H1 (cell line): ENCODE results near the gene NINJ2. TPM values are rescaled to one million over a fixed set of nuclear protein-coding genes. Genes with fewer than 3 reads are reported as not detected.

Experiments
- CTCF ChIA-PET: fragments of 300-600 bp; sonication (Branson Sonifier 250); formaldehyde crosslinking; loops from one replicate; lab custom pipeline; 2021; ENCODE audit not compliant: partially characterized antibody; lab: Charles Lee
- POLR2A ChIA-PET: fragments of 300-600 bp; sonication (Branson Sonifier 250); formaldehyde crosslinking; loops from one replicate; lab custom pipeline; 2021; ENCODE audit warnings: inconsistent platforms; ENCODE audit not compliant: partially characterized antibody; lab: Charles Lee
- DNase-seq, 2 experiments: peaks; one replicate each; pipeline versions ENCODE4 v3.0.0 to v3.0.0-alpha.2; 2010 to 2022; ENCODE audit warnings: low spot score in 2 of 2, low read depth in 1 of 2, mixed read lengths in 1 of 2
- FAIRE-seq: peaks from 2 replicates; lab custom pipeline; 2011; peaks lifted over from hg19 to GRCh38; lab: Jason Lieb, UNC
- H2AFZ ChIP-seq: 2 replicates; pipeline ENCODE4 v1.8.1; 2012; ENCODE audit warnings: low read length, inconsistent platforms
- H2AK5ac ChIP-seq: 2 replicates; pipeline ENCODE4 v1.6.1; 2013; ENCODE audit warnings: low read depth, low read length
- H2BK120ac ChIP-seq: replicated peaks from 2 replicates; pipeline ENCODE3; 2013; ENCODE audit warnings: low read depth, low read length, inconsistent platforms
- H2BK12ac ChIP-seq: 2 replicates; pipeline ENCODE4 v1.6.1; 2013; ENCODE audit warnings: low read depth, low read length
- H2BK15ac ChIP-seq: 2 replicates; pipeline ENCODE4 v1.6.1; 2013; ENCODE audit warnings: low read length
- H2BK20ac ChIP-seq: 2 replicates; pipeline ENCODE4 v1.6.1; 2013; ENCODE audit warnings: low read length
- H2BK5ac ChIP-seq: 2 replicates; pipeline ENCODE4 v1.6.1; 2013; ENCODE audit warnings: low read depth, low read length
- H3K14ac ChIP-seq: 2 replicates; pipeline ENCODE4 v1.6.1; 2013; ENCODE audit warnings: inconsistent platforms; ENCODE audit not compliant: insufficient read length
- H3K18ac ChIP-seq: 2 replicates; pipeline ENCODE4 v1.6.1; 2013; ENCODE audit warnings: low read length; ENCODE audit errors: extremely low read depth
- H3K23ac ChIP-seq: 2 replicates; pipeline ENCODE4 v1.6.1; 2013; ENCODE audit warnings: inconsistent platforms; ENCODE audit not compliant: insufficient read length
- H3K23me2 ChIP-seq: 2 replicates; pipeline ENCODE4 v1.6.1; 2013; ENCODE audit warnings: low read depth, low read length
- H3K27ac ChIP-seq: 2 replicates; pipeline ENCODE4 v1.6.1; 2011; ENCODE audit warnings: low read depth, low read length, inconsistent platforms
- H3K27me3 ChIP-seq, 4 experiments: replicated peaks in 1 of 4; 1 replicate in 1 of 4; 2 replicates in 3 of 4; pipeline versions ENCODE4 v1.6.1 to v1.8.1; 2011 to 2013; ENCODE audit warnings: low read length in 3 of 4, mild to moderate bottlenecking in 3 of 4, inconsistent platforms in 2 of 4, mixed read lengths in 2 of 4, moderate library complexity in 1 of 4; ENCODE audit not compliant: control insufficient read depth in 3 of 4, insufficient read depth in 3 of 4; ENCODE audit errors: extremely low read depth in 1 of 4
- H3K36me3 ChIP-seq, 4 experiments: 2 replicates each; pipeline versions ENCODE4 v1.6.1 to v1.8.1; 2011 to 2013; ENCODE audit warnings: mild to moderate bottlenecking in 4 of 4, low read length in 3 of 4, moderate library complexity in 2 of 4, control low read depth in 1 of 4, inconsistent platforms in 1 of 4; ENCODE audit not compliant: insufficient read depth in 4 of 4, control insufficient read depth in 2 of 4
- H3K4ac ChIP-seq: replicated peaks from 2 replicates; pipeline ENCODE3; 2013; ENCODE audit warnings: low read length, low read depth, mixed read lengths, inconsistent platforms; ENCODE audit not compliant: insufficient read length
- H3K4me1 ChIP-seq, 4 experiments: replicated peaks in 1 of 4; 1 replicate in 1 of 4; 2 replicates in 3 of 4; pipeline versions ENCODE4 v1.6.1 to v1.8.1; 2011 to 2013; ENCODE audit warnings: low read length in 3 of 4, inconsistent platforms in 2 of 4, mixed read lengths in 1 of 4; ENCODE audit not compliant: insufficient read depth in 4 of 4, control insufficient read depth in 3 of 4
- H3K4me2 ChIP-seq, 2 experiments: 2 replicates each; pipeline versions ENCODE4 v1.6.1 to v1.8.1; 2011 to 2013; ENCODE audit warnings: low read depth in 2 of 2, low read length in 2 of 2, control low read depth in 1 of 2, inconsistent platforms in 1 of 2, mild to moderate bottlenecking in 1 of 2; ENCODE audit not compliant: insufficient read depth in 1 of 2
- H3K4me3 ChIP-seq, 4 experiments: fragments of 200-600, 300-600 bp in 1 of 4; sonication (generic), shearing (Covaris generic), sonication (Bioruptor Twin) in 1 of 4; 2 replicates each; pipeline versions ENCODE4 v1.5.1 to v1.8.1; 2011 to 2016; ENCODE audit warnings: low read length in 4 of 4, low read depth in 3 of 4, control low read depth in 2 of 4, inconsistent platforms in 2 of 4, mild to moderate bottlenecking in 2 of 4, mixed read lengths in 1 of 4, moderate library complexity in 1 of 4; ENCODE audit not compliant: insufficient read depth in 2 of 4; ENCODE audit errors: extremely low read depth in 1 of 4
- H3K56ac ChIP-seq: replicated peaks from 2 replicates; pipeline ENCODE3; 2013; ENCODE audit warnings: low read depth, mild to moderate bottlenecking, mixed read lengths, low read length, inconsistent platforms; ENCODE audit not compliant: insufficient read length
- H3K79me1 ChIP-seq: 2 replicates; pipeline ENCODE4 v1.6.1; 2013; ENCODE audit warnings: low read depth, low read length, control low read depth
- H3K79me2 ChIP-seq, 2 experiments: 2 replicates each; pipeline versions ENCODE4 v1.6.1 to v1.8.1; 2012 to 2013; ENCODE audit warnings: low read length in 2 of 2, mild to moderate bottlenecking in 2 of 2, inconsistent platforms in 1 of 2; ENCODE audit not compliant: insufficient read depth in 2 of 2, control insufficient read depth in 1 of 2
- H3K9ac ChIP-seq, 4 experiments: replicated peaks in 1 of 4; 1 replicate in 1 of 4; 2 replicates in 3 of 4; pipeline versions ENCODE4 v1.6.1 to v1.8.1; 2011 to 2013; ENCODE audit warnings: low read depth in 3 of 4, low read length in 3 of 4, control low read depth in 2 of 4, mild to moderate bottlenecking in 2 of 4, moderate library complexity in 2 of 4, inconsistent platforms in 1 of 4; ENCODE audit errors: extremely low read depth in 1 of 4
- H3K9me3 ChIP-seq, 2 experiments: 2 replicates each; pipeline versions ENCODE4 v1.6.1 to v1.8.1; 2012 to 2013; ENCODE audit warnings: mild to moderate bottlenecking in 2 of 2, moderate library complexity in 2 of 2, control low read depth in 1 of 2, inconsistent platforms in 1 of 2, low read depth in 1 of 2, low read length in 1 of 2, mixed read lengths in 1 of 2; ENCODE audit not compliant: insufficient read depth in 2 of 2
- H4K20me1 ChIP-seq, 2 experiments: replicated peaks in 1 of 2; 2 replicates each; pipeline versions ENCODE3 to v1.8.1; 2011 to 2013; ENCODE audit warnings: inconsistent platforms in 2 of 2, low read length in 2 of 2, mild to moderate bottlenecking in 1 of 2; ENCODE audit not compliant: insufficient read depth in 2 of 2, control insufficient read depth in 1 of 2
- H4K5ac ChIP-seq: 2 replicates; pipeline ENCODE4 v1.6.1; 2013; ENCODE audit warnings: low read length, low read depth, mixed read lengths, inconsistent platforms; ENCODE audit not compliant: insufficient read length
- H4K8ac ChIP-seq: 2 replicates; pipeline ENCODE4 v1.8.0; 2013; ENCODE audit warnings: mild to moderate bottlenecking, moderate library complexity, low read length, inconsistent platforms; ENCODE audit not compliant: insufficient read depth; ENCODE audit errors: extremely low read depth
- H4K91ac ChIP-seq: replicated peaks from 2 replicates; pipeline ENCODE3; 2013; ENCODE audit warnings: low read length, mixed read lengths, inconsistent platforms; ENCODE audit not compliant: insufficient read length
- CEBPB ChIP-seq: IDR thresholded peaks from 2 replicates; pipeline ENCODE4 v1.6.1; 2012; ENCODE audit warnings: low read depth, low read length
- JUN ChIP-seq: IDR thresholded peaks from 2 replicates; pipeline ENCODE4 v1.6.1; 2011; ENCODE audit warnings: low read depth, mild to moderate bottlenecking, improper control_type of control experiment, low read length
- KDM1A ChIP-seq: fragments of 200-600, 300-600 bp; sonication (generic); IDR thresholded peaks from 2 replicates; pipeline ENCODE4 v1.7.1; 2016; ENCODE audit warnings: mild to moderate bottlenecking, low read length, borderline replicate concordance
- WGBS, 2 experiments: shearing (Covaris generic) in 1 of 2; methylation state at CpG; one replicate each; pipeline versions ENCODE4 v1.1.6 to v1.1.7; 2013 to 2015; ENCODE audit warnings: low lambda C conversion rate in 2 of 2, mixed read lengths in 2 of 2, inconsistent platforms in 1 of 2, low coverage in 1 of 2, missing lambda C conversion rate in 1 of 2; ENCODE audit not compliant: insufficient replicate concordance in 2 of 2, insufficient coverage in 1 of 2, insufficient read length in 1 of 2; ENCODE audit errors: extremely low coverage in 1 of 2, missing lambda C conversion rate in 1 of 2; 5-methylcytosine and 5-hydroxymethylcytosine counted together
- polyA plus RNA-seq, 7 experiments: library from polyadenylated mRNA; depleted of rRNA in 3 of 7; stranded (reverse) in 5 of 7; unstranded in 2 of 7; fragments of >200 nt in 5 of 7; fragments of 200-250 nt in 2 of 7; gene quantifications; 1 replicate in 5 of 7; 2 replicates in 1 of 7; 4 replicates in 1 of 7; pipeline versions ENCODE4 v1.2.1 to v1.2.3, GENCODE V29; 2011 to 2013; ENCODE audit warnings: missing spikeins in 2 of 7, mixed read lengths in 2 of 7
- total RNA-seq: library from RNA; stranded (reverse); fragmentation: NEBNext Ultra II Directional; extraction: Animal tissue kit (Norgen Biotek cat#: 25700); gene quantifications from 2 replicates; pipeline ENCODE4 v1.2.1, GENCODE V29; 2021

The NINJ2 gene
- total and polyA plus RNA-seq, 2 of the 8 experiments (the other 6 are each of a cell fraction or from before 2014, with no cell fraction given): 1.4 TPM; not detected in 1

GRCh38 chr12:694734-695503, 31.7 kb upstream of the NINJ2 start:
- POLR2A ChIA-PET: no interaction called here
- no peak overlapping the region for H4K5ac ChIP-seq
- WGBS, 2 experiments: 92% methylated on average over 27 of the region's 27 CpGs; no CpG with 5 or more reads in 1 of the 2 experiments

More at GRCh38 chr12:694734-695503, 31.7 kb upstream of the NINJ2 start:
- peaks cover 0 to 2% (median 1%) of the 10 kb centered on the region in 4 experiments; a peak in 3 of 7 replicates for H3K4me1 ChIP-seq
- H2AK5ac ChIP-seq: peak overlapping the region; percentile 98; the same call in 1 of the 2 replicates
- no peak overlapping the region for H2BK120ac ChIP-seq
- peak overlapping the region; percentile 75 for H3K4ac ChIP-seq
- H3K56ac ChIP-seq: no peak overlapping the region
- H2BK20ac ChIP-seq: peak overlapping the region; percentile 75; the same call in 1 of the 2 replicates
- H4K20me1 ChIP-seq: no peaks in the 10 kb centered on the region
- H3K9ac ChIP-seq: no peak overlapping the region
- no peak overlapping the region for H3K14ac ChIP-seq
- H3K79me1 ChIP-seq: no peaks in the 10 kb centered on the region
- TF ChIP-seq JUN (no peak), KDM1A (no peak), CEBPB (no peak)
- peak overlapping the region; percentile 88; the same call in 1 of the 2 replicates for H2BK5ac ChIP-seq
- H3K36me3 ChIP-seq: no peaks in the 10 kb centered on the region
- no peak overlapping the region for H3K27ac ChIP-seq
- no peaks in the 10 kb centered on the region; a peak in 1 of 7 replicates for H3K27me3 ChIP-seq
- peak overlapping the region; percentile 75; the same call in 1 of the 2 replicates for H2BK12ac ChIP-seq
- H4K8ac ChIP-seq: no peak overlapping the region; the same call in none of the 2 replicates
- FAIRE-seq (no peak), DNase-seq (no peak)
- peak overlapping the region; percentile 97 for H4K91ac ChIP-seq
- no peak overlapping the region; the same call in 1 of the 2 replicates for H3K18ac ChIP-seq
- no peak overlapping the region for H2AFZ ChIP-seq
- peak overlapping the region; percentile 98 for H2BK15ac ChIP-seq
- CTCF ChIA-PET: interaction anchor here (0.6 to 1.3 kb wide), 3 partner anchors 8 to 138 kb away, joined by 3 to 8 read pairs (median 3); no protein-coding TSS in a partner anchor
- H3K23me2 ChIP-seq: peaks cover 2% of the 10 kb centered on the region; the same call in 1 of the 2 replicates
- no peak overlapping the region for H3K4me2 ChIP-seq
- no peaks in the 10 kb centered on the region for H3K79me2 ChIP-seq
- no peak overlapping the region for H3K4me3 ChIP-seq
- peaks cover 6 to 7% of the 10 kb centered on the region in 2 experiments; a peak in 3 of 4 replicates for H3K9me3 ChIP-seq
- no peak overlapping the region for H3K23ac ChIP-seq
